Measurements from ENCODE around the gene ACOT7. TPM values are rescaled to one million over a fixed set of nuclear protein-coding genes. Genes with fewer than 3 reads are reported as not detected.

Gene ACOT7
- total RNA-seq, 1 experiment from 2014 or later = 151 TPM

DNA sequence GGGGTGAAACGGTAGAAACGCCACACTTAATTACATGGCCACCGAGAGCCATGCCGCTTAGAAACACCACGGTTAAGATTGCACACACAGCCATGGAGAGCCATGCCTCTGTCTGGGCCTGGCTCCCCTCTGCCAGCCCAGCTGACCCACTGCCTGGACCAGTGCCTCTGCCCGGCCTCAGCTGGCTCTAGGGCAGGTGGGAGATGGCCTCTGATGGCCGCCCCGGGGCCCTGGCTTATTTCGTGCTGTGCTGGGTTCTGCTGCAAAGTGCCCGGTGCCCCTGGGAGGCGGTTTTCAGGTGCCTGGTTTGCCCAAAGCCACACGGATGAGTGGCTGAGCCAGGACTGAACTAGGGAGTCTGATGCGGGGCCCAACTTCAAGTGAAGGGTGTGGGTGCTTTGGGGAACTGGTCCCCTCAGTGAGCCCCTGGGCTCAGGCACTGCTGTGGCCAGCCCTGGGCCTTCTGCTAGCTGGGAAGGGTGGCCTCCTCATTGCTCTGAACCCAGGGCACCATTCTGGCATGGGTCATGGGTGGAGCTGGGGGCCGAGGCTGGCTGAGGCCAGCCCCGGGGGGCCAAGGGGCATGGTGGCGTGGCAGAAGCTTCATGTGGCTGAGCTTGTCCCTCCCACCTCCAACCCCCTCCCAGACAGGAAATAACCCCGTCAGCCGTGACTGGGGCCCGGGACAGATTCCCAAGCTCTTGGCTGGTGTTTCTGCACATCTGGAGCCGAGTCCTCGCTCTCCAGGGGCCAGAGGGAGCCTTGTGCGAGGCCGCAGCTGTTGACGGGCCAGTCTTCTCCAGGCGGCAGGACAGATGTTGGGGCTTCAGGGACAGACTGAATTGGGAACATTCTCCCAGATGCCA, 130.8 kb downstream of the ACOT7 start:
- Mint-ChIP-seq H3K4me1 (peaks cover 9% of the 10 kb centered on the region), H3K9me3 (no peaks in the 10 kb centered on the region), H3K27ac (0 out of 2 replicates have a peak overlapping the region, but pooled peaks have one; percentile 36), H3K36me3 (no peaks in the 10 kb centered on the region), H3K4me3 (no peak overlapping the region), H3K27me3 (ENCODE audit: low read depth) (peaks cover 21% of the 10 kb centered on the region)
- no peak for ATAC-seq
- DNase-seq (ENCODE audit: low spot score) = no peak
- ChIA-PET CTCF (interaction anchor here (0.9 to 14.8 kb wide), 6 partner anchors 14 to 175 kb away, joined by 3 to 164 read pairs (median 4); no protein-coding TSS in a partner anchor), POLR2A (interaction anchor here (0.7 to 0.9 kb wide), 2 partner anchors 16 to 130 kb away, joined by 3 read pairs; no protein-coding TSS in a partner anchor)
- TF ChIP-seq ZNF416 (CRISPR knock-in tag; IDR thresholded peaks at IDR 0.05) (no peak), EMX1 (CRISPR knock-in tag; IDR thresholded peaks at IDR 0.05) (no peak), SOX15 (CRISPR knock-in tag; IDR thresholded peaks at IDR 0.05) (no peak), TCF7 (CRISPR knock-in tag; IDR thresholded peaks at IDR 0.05; ENCODE audit: low read depth) (no peak)

DNA sequence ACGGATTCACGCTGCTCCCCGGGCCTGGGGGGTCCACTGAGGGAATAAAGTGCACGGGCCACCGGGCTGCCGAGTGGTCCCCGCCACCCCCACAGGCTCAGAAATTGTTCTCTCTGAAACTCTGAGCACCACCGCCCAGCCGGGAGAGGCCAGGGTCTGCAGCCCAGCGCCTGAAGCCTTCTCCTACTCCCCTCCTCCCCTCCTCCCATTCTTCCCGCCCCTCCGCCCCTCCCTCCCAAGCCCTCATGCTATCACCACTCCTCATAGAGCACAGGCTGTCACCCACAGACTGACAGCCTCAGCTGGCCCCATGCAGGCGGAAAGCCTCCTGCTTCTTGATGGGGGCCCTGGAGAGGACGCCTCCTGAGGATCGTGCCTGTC, 132.0 kb downstream of the ACOT7 start:
- Mint-ChIP-seq H3K4me1 (peaks cover 9% of the 10 kb centered on the region), H3K9me3 (no peaks in the 10 kb centered on the region), H3K27ac (no peak overlapping the region), H3K4me3 (peak overlapping the region; percentile 63), H3K36me3 (no peaks in the 10 kb centered on the region), H3K27me3 (ENCODE audit: low read depth) (peaks cover 21% of the 10 kb centered on the region)
- DNase-seq (ENCODE audit: low spot score) = no peak
- ATAC-seq = peak; percentile 33
- ChIA-PET POLR2A (interaction anchor here (0.9 kb wide), 2 partner anchors 107 to 132 kb away, joined by 3 read pairs; no protein-coding TSS in a partner anchor), CTCF (interaction anchor here (0.5 to 14.8 kb wide), 11 partner anchors 13 to 179 kb away, joined by 3 to 164 read pairs (median 3); no protein-coding TSS in a partner anchor)
- TF ChIP-seq NFYB (CRISPR knock-in tag; conservative IDR thresholded peaks at IDR 0.05; ENCODE audit: low read depth) (no peak), TEAD1 (CRISPR knock-in tag; IDR thresholded peaks at IDR 0.05) (no peak), ZNF396 (CRISPR knock-in tag; IDR thresholded peaks at IDR 0.05; ENCODE audit: borderline replicate concordance) (no peak), NR1H2 (CRISPR knock-in tag; IDR thresholded peaks at IDR 0.05) (no peak)
- TF ChIP-seq, protein P1, sequence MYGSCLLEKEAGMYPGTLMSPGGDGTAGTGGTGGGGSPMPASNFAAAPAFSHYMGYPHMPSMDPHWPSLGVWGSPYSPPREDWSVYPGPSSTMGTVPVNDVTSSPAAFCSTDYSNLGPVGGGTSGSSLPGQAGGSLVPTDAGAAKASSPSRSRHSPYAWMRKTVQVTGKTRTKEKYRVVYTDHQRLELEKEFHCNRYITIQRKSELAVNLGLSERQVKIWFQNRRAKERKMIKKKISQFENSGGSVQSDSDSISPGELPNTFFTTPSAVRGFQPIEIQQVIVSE (CRISPR knock-in tag; IDR thresholded peaks at IDR 0.05; ENCODE audit: borderline replicate concordance) = no peak
- TF ChIP-seq, protein P2, sequence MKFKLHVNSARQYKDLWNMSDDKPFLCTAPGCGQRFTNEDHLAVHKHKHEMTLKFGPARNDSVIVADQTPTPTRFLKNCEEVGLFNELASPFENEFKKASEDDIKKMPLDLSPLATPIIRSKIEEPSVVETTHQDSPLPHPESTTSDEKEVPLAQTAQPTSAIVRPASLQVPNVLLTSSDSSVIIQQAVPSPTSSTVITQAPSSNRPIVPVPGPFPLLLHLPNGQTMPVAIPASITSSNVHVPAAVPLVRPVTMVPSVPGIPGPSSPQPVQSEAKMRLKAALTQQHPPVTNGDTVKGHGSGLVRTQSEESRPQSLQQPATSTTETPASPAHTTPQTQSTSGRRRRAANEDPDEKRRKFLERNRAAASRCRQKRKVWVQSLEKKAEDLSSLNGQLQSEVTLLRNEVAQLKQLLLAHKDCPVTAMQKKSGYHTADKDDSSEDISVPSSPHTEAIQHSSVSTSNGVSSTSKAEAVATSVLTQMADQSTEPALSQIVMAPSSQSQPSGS (CRISPR knock-in tag; IDR thresholded peaks at IDR 0.05; ENCODE audit: borderline replicate concordance, low read depth) = no peak

DNA sequence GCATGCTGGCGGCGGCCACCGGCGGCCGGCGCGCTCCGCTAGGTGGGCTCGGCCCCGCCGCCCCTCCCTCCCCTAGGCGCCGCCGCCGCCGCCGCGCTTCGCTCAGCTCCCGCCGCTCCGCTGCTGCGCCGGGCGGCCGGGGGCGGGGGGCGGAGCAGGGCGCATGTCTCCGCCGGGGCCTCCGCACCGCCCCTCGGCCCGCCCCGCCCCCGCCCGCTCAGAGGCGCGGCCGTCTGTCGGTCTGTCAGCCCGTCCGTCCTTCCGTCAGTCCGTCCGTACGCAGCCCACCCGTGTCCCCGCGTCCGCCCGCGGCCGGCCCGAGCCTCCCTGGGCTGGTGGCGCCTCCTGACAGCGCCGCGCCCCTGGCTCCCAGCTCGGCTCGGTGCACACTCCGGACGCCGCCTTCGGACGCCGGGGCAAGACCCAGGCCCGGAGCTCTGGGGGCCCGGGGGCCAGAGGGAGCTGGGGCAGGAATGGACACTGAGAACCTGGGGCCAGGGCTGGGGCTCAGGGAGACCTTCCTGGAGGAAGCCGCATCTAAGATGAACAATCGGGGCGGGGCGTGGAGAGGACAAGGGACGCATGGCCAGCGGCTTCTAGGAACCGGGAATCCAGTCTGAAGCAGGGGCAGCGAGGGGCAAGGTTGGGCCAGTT, 132.5 kb downstream of the ACOT7 start, which contains the start of gene GPR153:
Gene GPR153 (minus strand): TSS at position 138 of the 654 bp plus-strand sequence. CDS start 6,193 bp downstream, outside the sequence.
- TF ChIP-seq, protein P3, sequence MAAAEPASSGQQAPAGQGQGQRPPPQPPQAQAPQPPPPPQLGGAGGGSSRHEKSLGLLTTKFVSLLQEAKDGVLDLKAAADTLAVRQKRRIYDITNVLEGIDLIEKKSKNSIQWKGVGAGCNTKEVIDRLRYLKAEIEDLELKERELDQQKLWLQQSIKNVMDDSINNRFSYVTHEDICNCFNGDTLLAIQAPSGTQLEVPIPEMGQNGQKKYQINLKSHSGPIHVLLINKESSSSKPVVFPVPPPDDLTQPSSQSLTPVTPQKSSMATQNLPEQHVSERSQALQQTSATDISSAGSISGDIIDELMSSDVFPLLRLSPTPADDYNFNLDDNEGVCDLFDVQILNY (CRISPR knock-in tag; IDR thresholded peaks at IDR 0.05) = no peak
- TF ChIP-seq FOXP1 (CRISPR knock-in tag; IDR thresholded peaks at IDR 0.05; ENCODE audit: borderline replicate concordance) (peak; percentile 63; the same call in 1 of the 2 replicates), FOXK1 (CRISPR knock-in tag; IDR thresholded peaks at IDR 0.05) (no peak; the same call in 1 of the 2 replicates), SP1 (CRISPR knock-in tag; conservative IDR thresholded peaks at IDR 0.05) (peak; percentile 56; the same call in 1 of the 2 replicates), CREM (CRISPR knock-in tag; IDR thresholded peaks at IDR 0.05) (0 out of 2 replicates have a peak, but pooled peaks have one; percentile 17)
- ATAC-seq = peak; percentile 23
- peak within 1 kb of the TSS; percentile 63 for H3K4me3 Mint-ChIP-seq
- H3K27ac Mint-ChIP-seq = no peak within 1 kb of the TSS
- H3K36me3 Mint-ChIP-seq = no peaks in the 10 kb centered on the region
- ChIA-PET CTCF (interaction anchor here (0.5 to 14.8 kb wide), 15 partner anchors 12 to 180 kb away, joined by 3 to 164 read pairs (median 3); no protein-coding TSS in a partner anchor), POLR2A (interaction anchor here (0.9 kb wide), 1 partner anchor 107 kb away, joined by 3 read pairs; no protein-coding TSS in a partner anchor)
- no peak for DNase-seq (ENCODE audit: low spot score)
- H3K9me3 Mint-ChIP-seq = no peaks in the 10 kb centered on the region
- peaks cover 21% of the 10 kb centered on the region for H3K27me3 Mint-ChIP-seq (ENCODE audit: low read depth)
- H3K4me1 Mint-ChIP-seq = peaks cover 9% of the 10 kb centered on the region
